IMR-90 (cell line): ENCODE data around the gene STAC. TPM values are rescaled to one million over a fixed set of nuclear protein-coding genes. Genes with fewer than 3 reads are reported as not detected.

Source experiments
- ATAC-seq: fragments of 200-7000 bp; cut with Tn5 transposase; 2 replicates; pipeline ENCODE4 v1.9.1; 2020; ENCODE audit warnings: low read depth, mild to moderate bottlenecking, moderate library complexity
- BruUV-seq: library from RNA; stranded (reverse); fragments of 400-500 nt; replicated peaks from 2 replicates; lab custom pipeline; 2021; lab: Mats Ljungman, UMichigan
- CTCF ChIA-PET: fragments of 300-600 bp; formaldehyde crosslinking; extraction: SDS; loops from one replicate; lab custom pipeline; 2021; ENCODE audit warnings: antibody characterized with exemption; lab: Yijun Ruan, JAX
- POLR2A ChIA-PET: fragments of 300-600 bp; sonication (Branson Sonifier 250); formaldehyde crosslinking; loops from one replicate; lab custom pipeline; 2022; ENCODE audit warnings: antibody characterized with exemption; ENCODE audit not compliant: unreplicated experiment; lab: Charles Lee
- DNase-seq: peaks from one replicate; pipeline ENCODE4 v3.0.0; 2013
- H2AFZ ChIP-seq: replicated peaks from 2 replicates; pipeline ENCODE3; 2013; ENCODE audit warnings: low read length, mild to moderate bottlenecking; ENCODE audit not compliant: poor library complexity
- H2AK5ac ChIP-seq: 2 replicates; pipeline ENCODE4 v1.6.1; 2013; ENCODE audit warnings: low read depth, low read length, inconsistent platforms
- H2AK9ac ChIP-seq: replicated peaks from 2 replicates; pipeline ENCODE3; 2013; ENCODE audit warnings: mild to moderate bottlenecking, low read depth, low read length, moderate library complexity; ENCODE audit not compliant: poor library complexity
- H2BK120ac ChIP-seq: 2 replicates; pipeline ENCODE4 v1.6.1; 2013; ENCODE audit warnings: low read depth, low read length, inconsistent platforms
- H2BK15ac ChIP-seq: 3 replicates; pipeline ENCODE4 v1.6.1; 2013; ENCODE audit warnings: low read depth, low read length, inconsistent platforms
- H2BK20ac ChIP-seq: 2 replicates; pipeline ENCODE4 v1.6.1; 2013; ENCODE audit warnings: low read depth, mild to moderate bottlenecking, inconsistent platforms, low read length, moderate library complexity
- H2BK5ac ChIP-seq: 2 replicates; pipeline ENCODE4 v1.6.1; 2013; ENCODE audit warnings: mild to moderate bottlenecking, low read depth, low read length, inconsistent platforms; ENCODE audit not compliant: poor library complexity, severe bottlenecking
- H3K14ac ChIP-seq: replicated peaks from 2 replicates; pipeline ENCODE4 v1.6.1; 2013; ENCODE audit warnings: low read depth, low read length, inconsistent platforms
- H3K18ac ChIP-seq: 2 replicates; pipeline ENCODE4 v1.6.1; 2013; ENCODE audit warnings: low read depth, low read length, control low read depth
- H3K23ac ChIP-seq: 2 replicates; pipeline ENCODE4 v1.6.1; 2013; ENCODE audit warnings: low read depth, low read length, inconsistent platforms
- H3K27ac ChIP-seq: 2 replicates; pipeline ENCODE4 v1.5.1; 2013; ENCODE audit warnings: mild to moderate bottlenecking, control low read depth, low read length; ENCODE audit not compliant: insufficient read depth
- H3K27me3 ChIP-seq: 2 replicates; pipeline ENCODE4 v1.6.1; 2013; ENCODE audit warnings: low read length; ENCODE audit not compliant: control insufficient read depth, insufficient read depth
- H3K36me3 ChIP-seq: 2 replicates; pipeline ENCODE4 v1.6.1; 2013; ENCODE audit warnings: low read length, mixed read lengths; ENCODE audit not compliant: control insufficient read depth, insufficient read depth
- H3K4ac ChIP-seq: 2 replicates; pipeline ENCODE4 v1.6.1; 2013; ENCODE audit warnings: low read depth, low read length, inconsistent platforms
- H3K4me1 ChIP-seq: 2 replicates; pipeline ENCODE4 v1.6.1; 2013; ENCODE audit warnings: low read length, mixed read lengths; ENCODE audit not compliant: control insufficient read depth, insufficient read depth
- H3K4me2 ChIP-seq: 2 replicates; pipeline ENCODE4 v1.6.1; 2013; ENCODE audit warnings: low read depth, mild to moderate bottlenecking, control low read depth, low read length, moderate library complexity
- H3K4me3 ChIP-seq: 2 replicates; pipeline ENCODE4 v1.5.1; 2013; ENCODE audit warnings: low read depth, mild to moderate bottlenecking, control low read depth, low read length, moderate library complexity; ENCODE audit not compliant: insufficient read depth
- H3K56ac ChIP-seq: 2 replicates; pipeline ENCODE4 v1.6.1; 2013; ENCODE audit warnings: low read length, inconsistent platforms; ENCODE audit not compliant: insufficient read depth; ENCODE audit errors: extremely low read depth
- H3K79me1 ChIP-seq, 2 experiments: 2 replicates each; pipeline ENCODE4 v1.6.1; 2013; ENCODE audit warnings: low read length in 2 of 2, inconsistent platforms in 1 of 2, low read depth in 1 of 2
- H3K9ac ChIP-seq: 2 replicates; pipeline ENCODE4 v1.6.1; 2013; ENCODE audit warnings: low read depth, low read length, control low read depth
- H3K9me1 ChIP-seq: 2 replicates; pipeline ENCODE4 v1.6.1; 2013; ENCODE audit warnings: low read length, inconsistent platforms; ENCODE audit not compliant: insufficient read depth
- H3K9me3 ChIP-seq: 2 replicates; pipeline ENCODE4 v1.6.1; 2013; ENCODE audit warnings: low read length; ENCODE audit not compliant: control insufficient read depth, insufficient read depth
- H4K20me1 ChIP-seq: 2 replicates; pipeline ENCODE4 v1.6.1; 2013; ENCODE audit warnings: low read length, inconsistent platforms; ENCODE audit not compliant: insufficient read depth
- H4K5ac ChIP-seq: 2 replicates; pipeline ENCODE4 v1.6.1; 2013; ENCODE audit warnings: mild to moderate bottlenecking, low read depth, low read length, control low read depth
- H4K8ac ChIP-seq, 2 experiments: 2 replicates each; pipeline ENCODE4 v1.6.1; 2013; ENCODE audit warnings: low read depth in 2 of 2, low read length in 2 of 2, control low read depth in 1 of 2, inconsistent platforms in 1 of 2
- H4K91ac ChIP-seq: 2 replicates; pipeline ENCODE4 v1.6.1; 2013; ENCODE audit warnings: low read depth, low read length, inconsistent platforms; ENCODE audit not compliant: insufficient read depth
- CTCF ChIP-seq: conservative IDR thresholded peaks from 2 replicates; pipeline ENCODE4 v1.5.1; 2012; ENCODE audit warnings: mild to moderate bottlenecking, low read depth, low read length, improper control_type of control experiment
- WGBS, 2 experiments: methylation state at CpG; one replicate each; pipeline versions ENCODE4 v1.1.5 to v1.1.7; 2013; ENCODE audit warnings: missing lambda C conversion rate in 2 of 2; ENCODE audit not compliant: insufficient read length in 1 of 2; ENCODE audit errors: extremely low coverage in 2 of 2; 5-methylcytosine and 5-hydroxymethylcytosine counted together
- dilution Hi-C: fragments of 300-500 bp; cut with HindIII; formaldehyde crosslinking; loops from one replicate; pipeline ENCODE4 v1.14.3; 2018; ENCODE audit warnings: low sequenced_read_pairs; ENCODE audit not compliant: unreplicated experiment
- in situ Hi-C: fragments of 300-500 bp; cut with MboI; formaldehyde crosslinking; loops from 3 replicates; pipeline ENCODE4 v1.14.3; 2019; ENCODE audit warnings: low sequenced_read_pairs, inconsistent platforms, mixed read lengths
- intact Hi-C: fragments of 100-400 bp; cut with micrococcal nuclease; formaldehyde crosslinking; loops from 2 replicates; pipeline ENCODE4 v1.10.0; 2022
- polyA plus RNA-seq, 3 experiments: library from polyadenylated mRNA; depleted of rRNA; stranded (reverse); fragments of >200 nt; gene quantifications; 2 replicates each; pipeline ENCODE4 v1.2.3, GENCODE V29; 2012; ENCODE audit warnings: low replicate concordance in 1 of 3
- total RNA-seq: library from RNA; depleted of rRNA; stranded (reverse); fragments of >200 nt; gene quantifications from 2 replicates; pipeline ENCODE4 v1.2.3, GENCODE V29; 2012

STAC gene
- total and polyA plus RNA-seq, 2 of the 4 experiments (the other 2 are of a cell fraction), result 0.19 to 0.36 TPM

- H4K8ac ChIP-seq, result no peak overlapping the region
- no peak overlapping the region for H2AK9ac ChIP-seq
- H3K27ac ChIP-seq, result no peak overlapping the region
- H2BK15ac ChIP-seq, result no peak overlapping the region
- H4K5ac ChIP-seq, result no peak overlapping the region
- H3K9me1 ChIP-seq, result no peaks in the 10 kb centered on the region
- POLR2A ChIA-PET, result no interaction called here
- no peak overlapping the region for H3K56ac ChIP-seq
- no peak overlapping the region for H3K14ac ChIP-seq
- H3K4ac ChIP-seq, result no peak overlapping the region
- no peak overlapping the region for H3K23ac ChIP-seq
- no peaks in the 10 kb centered on the region for H3K36me3 ChIP-seq
- WGBS, 2 experiments, result no CpG with 5 or more reads among the region's 3 CpGs
- no peak overlapping the region for H2AFZ ChIP-seq
- DNase-seq, result no peak
- no peak for ATAC-seq
- in situ Hi-C loops, result no loop called here
- no peak overlapping the region for H2BK5ac ChIP-seq
- no peak overlapping the region for H2AK5ac ChIP-seq
- no peaks in the 10 kb centered on the region for H3K4me1 ChIP-seq
- H3K18ac ChIP-seq, result no peak overlapping the region
- H2BK120ac ChIP-seq, result no peak overlapping the region
- no peak overlapping the region for H4K91ac ChIP-seq
- no peaks in the 10 kb centered on the region for H4K20me1 ChIP-seq
- dilution Hi-C loops, result no loop called here
- no TSS peak for BruUV-seq
- H3K4me3 ChIP-seq, result no peak overlapping the region
- H3K9me3 ChIP-seq, result no peaks in the 10 kb centered on the region
- no peak overlapping the region for H3K4me2 ChIP-seq
- no peak overlapping the region for H2BK20ac ChIP-seq
- intact Hi-C loops, result no loop called here
- H3K79me1 ChIP-seq, result no peaks in the 10 kb centered on the region
- no peak for TF ChIP-seq CTCF
- CTCF ChIA-PET, result no interaction called here
- H3K27me3 ChIP-seq, result no peaks in the 10 kb centered on the region
- no peak overlapping the region for H3K9ac ChIP-seq
Measured at GRCh38 chr3:36524560-36524959, 144.3 kb downstream of the STAC start.
